DND-41 (cell line): Measurements from ENCODE around the gene C6orf141.

Experiments
- CTCF ChIP-seq: IDR thresholded peaks from 2 replicates; pipeline ENCODE4 v1.5.1; 2012; ENCODE audit warnings: borderline replicate concordance, low read length, moderate library complexity, mild to moderate bottlenecking; ENCODE audit not compliant: poor library complexity, severe bottlenecking; ENCODE audit errors: extremely low read depth
- EZH2 ChIP-seq: IDR thresholded peaks from 3 replicates; pipeline ENCODE4 v1.6.1; 2012; ENCODE audit warnings: borderline replicate concordance, low read depth, mild to moderate bottlenecking, moderate library complexity, low read length, inconsistent platforms; ENCODE audit not compliant: severe bottlenecking

GRCh38 chr6:49530141-49530776 lies 20.2 kb upstream of the C6orf141 start:
- TF ChIP-seq CTCF, result no peak
- TF ChIP-seq EZH2, result no peak
